GM18511 (cell line): Measurements from ENCODE around the gene PXK.
"Not testable (repeated sequence)": the region's sequence is repeated elsewhere in the genome, so short reads cannot be mapped to it uniquely, and the experiment has no call there.

Experiments used
- ATAC-seq: cut with Tn5 transposase; IDR thresholded peaks from one replicate; pipeline ENCODE4 v1.9.1; 2021; ENCODE audit warnings: mild to moderate bottlenecking, moderate library complexity; ENCODE audit not compliant: unreplicated experiment

Gene PXK

DNA sequence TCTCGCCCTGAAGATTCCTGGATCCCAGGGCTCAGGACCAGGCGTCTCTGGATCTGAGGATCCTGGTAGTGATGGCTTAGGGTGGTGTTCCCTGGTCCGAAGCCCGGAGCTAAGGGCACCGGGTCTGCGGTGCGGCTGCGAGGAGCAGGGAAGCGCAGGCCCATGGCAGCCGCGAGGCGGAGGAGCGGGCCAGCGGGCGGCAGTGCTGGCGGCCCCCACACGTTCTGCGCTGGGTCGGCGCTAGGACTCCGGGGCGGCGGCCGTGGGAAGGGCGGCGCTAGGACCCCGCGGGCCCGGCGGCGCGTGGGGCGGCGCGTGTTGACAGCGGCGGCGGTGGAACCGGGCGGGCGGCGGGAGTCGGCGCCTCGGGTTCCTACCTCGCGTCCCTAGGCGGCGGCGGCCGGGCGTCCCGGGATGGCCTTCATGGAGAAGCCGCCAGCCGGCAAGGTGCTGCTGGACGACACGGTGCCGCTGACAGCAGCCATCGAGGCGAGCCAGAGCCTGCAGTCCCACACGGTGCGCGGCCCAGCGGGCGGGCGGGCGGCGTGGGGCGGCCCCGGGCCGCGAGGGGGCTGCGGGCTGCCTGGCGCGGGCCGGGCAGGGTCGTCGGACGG, at the start of gene PXK:
TSS of gene PXK (plus strand) at position 318 of the 614 bp plus-strand sequence. CDS start at position 415, 97 bp downstream.
- peak; percentile 89 for ATAC-seq

DNA sequence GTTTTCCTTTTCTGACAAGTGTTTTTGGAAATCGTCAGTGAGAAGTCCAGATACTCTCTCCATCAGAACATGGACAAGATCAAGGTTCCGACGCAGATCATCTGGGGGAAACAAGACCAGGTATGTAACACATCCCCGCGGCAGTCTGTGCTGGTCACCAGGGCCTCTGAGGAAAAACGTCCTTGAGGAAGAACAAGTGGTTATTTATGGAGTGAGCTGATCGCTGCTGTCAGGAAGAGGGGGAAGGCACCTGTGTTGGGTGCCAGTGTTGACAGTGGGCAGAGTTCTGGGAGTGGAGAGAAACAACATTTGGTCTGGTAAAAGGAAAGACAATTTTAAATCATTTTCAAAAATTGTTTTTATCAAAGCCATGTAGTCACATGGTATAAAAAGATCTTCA, 47.4 kb upstream of the PXK start:
- no peak for ATAC-seq

DNA sequence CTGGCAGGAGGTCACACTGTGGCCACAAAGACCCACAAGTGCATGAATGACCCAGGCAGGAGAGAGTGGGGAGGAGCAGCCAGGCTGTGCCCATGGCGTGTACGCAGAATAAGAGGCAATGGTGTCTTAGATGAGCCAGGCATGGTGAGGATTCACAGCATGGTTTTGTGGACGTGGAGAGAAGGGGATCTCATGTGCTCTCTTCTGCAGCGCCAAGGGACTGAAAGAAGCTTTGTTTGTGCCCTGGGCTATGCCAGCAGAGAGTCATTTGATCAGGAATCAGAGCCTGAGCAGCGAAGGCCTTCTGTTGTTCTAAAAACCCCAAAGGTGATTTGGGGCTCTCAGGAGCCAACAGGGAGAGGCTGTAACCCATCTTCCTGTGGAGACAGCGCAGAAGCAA, 45.3 kb upstream of the PXK start:
- ATAC-seq, result no peak

DNA sequence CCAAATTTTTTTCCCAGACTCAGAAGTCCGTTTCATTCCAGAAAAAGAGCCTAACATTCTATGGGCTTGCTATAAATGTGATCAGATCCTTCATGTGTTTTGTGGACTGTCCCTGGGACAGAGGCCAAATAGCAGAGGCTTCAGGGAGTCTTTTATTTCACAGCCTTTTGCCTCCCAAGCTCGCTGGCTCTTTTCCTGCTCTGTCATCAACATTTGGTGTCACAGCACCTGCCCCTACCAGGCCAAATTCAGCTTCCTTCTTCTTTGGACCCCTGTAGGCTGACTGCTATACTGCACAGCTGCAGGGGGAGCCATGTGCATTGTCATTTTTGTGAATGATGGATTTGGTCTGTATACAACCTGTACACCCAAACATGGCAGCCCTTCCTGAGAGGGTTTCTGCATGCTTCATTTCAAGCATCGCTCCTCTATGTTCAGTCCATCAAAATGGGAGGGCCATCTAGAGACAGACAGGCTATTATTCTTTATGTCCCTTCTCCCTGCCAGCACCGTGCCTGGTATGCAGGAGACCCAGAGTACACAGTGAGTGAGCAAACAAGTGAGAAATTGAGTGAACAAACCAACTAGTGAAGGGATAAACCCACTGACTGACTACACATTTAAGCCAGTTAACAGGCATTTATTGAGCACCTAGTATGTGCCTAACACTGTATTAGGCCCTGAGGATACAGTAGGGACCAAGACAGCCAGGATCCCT, 44.5 kb upstream of the PXK start:
- no peak for ATAC-seq

DNA sequence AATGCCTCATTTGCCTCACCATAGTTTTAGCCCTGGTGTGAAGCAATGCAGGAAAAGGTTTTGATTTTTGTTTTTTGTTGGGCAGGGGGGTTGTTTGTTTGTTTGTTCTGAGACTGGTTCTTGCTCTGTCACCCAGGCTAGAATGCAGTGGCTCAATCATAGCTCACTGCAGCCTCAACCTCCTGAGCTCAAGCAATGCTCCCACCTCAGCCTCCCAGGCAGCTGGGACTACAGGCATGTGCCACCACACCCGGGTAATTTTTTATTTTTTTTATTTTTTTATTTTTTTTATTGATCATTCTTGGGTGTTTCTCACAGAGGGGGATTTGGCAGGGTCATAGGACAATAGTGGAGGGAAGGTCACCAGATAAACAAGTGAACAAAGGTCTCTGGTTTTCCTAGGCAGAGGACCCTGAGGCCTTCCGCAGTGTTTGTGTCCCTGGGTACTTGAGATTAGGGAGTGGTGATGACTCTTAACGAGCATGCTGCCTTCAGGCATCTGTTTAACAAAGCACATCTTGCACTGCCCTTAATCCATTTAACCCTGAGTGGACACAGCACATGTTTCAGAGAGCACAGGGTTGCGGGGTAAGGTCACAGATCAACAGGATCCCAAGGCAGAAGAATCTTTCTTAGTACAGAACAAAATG, 43.6 kb upstream of the PXK start:
- not testable (repeated sequence) for ATAC-seq

DNA sequence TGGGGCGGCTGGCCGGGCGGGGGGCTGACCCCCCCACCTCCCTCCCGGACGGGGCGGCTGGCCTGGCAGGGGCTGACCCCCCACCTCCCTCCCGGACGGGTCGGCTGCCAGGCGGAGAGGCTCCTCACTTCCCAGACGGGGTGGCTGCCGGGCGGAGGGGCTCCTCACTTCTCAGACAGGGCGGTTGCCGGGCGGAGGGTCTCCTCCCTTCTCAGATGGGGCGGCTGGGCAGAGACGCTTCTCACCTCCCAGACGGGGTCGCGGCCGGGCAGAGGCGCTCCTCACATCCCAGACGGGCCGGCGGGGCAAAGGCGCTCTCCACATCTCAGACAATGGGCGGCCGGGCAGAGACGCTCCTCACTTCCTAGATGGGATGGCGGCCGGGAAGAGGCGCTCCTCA, 42.2 kb upstream of the PXK start:
- not testable (repeated sequence) for ATAC-seq

DNA sequence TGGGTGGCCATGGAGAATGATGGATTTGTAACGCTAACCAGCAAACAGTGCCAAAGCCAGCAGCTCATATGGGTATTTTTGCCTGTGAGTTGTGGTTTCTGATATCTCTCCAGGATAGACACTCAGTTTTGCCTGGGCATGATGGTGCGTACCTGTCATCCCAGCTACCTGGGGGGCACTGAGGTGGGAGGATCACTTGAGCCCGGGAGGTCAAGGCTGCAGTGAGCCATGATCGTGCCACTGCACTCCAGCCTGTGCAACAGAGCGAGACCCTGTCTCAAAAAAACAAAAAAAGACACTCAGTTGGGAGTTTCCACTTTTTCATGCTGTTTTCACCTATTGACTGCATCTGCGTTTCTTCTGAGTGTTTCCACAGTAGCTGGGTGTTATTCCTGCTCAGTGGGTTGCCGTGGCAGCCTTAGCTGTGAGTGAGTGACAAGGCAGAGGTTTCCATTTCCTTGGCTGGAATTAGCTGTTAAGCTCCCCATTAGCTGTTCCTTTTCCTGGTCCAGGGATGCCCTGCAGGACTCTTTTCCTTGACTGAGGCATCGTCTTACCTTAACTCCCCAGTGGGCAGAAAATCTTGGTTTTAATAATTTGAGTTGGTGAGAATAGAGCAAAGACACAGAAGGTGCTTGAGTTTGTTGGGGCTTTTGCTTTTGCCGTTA, 40.9 kb upstream of the PXK start:
- no peak for ATAC-seq

DNA sequence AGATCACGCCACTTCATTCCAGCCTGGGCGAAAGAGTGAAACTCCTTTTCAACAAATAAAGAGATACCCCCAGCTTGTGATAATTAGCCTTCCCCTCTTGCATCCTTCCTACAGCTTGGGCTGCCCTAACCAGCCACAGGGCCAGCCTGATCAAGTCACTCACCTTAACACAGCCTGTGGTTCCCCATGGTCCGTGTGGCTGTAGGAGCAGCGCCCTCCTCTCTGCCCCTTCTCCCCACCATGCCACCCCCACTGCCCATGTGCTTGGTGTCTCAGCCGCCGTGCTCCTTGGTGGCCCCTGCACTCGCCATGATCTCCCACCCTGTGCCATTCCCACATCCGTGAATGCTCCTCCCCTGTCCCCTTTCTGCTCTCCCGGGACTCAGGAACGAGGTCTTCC, 39.8 kb upstream of the PXK start:
- no peak for ATAC-seq

DNA sequence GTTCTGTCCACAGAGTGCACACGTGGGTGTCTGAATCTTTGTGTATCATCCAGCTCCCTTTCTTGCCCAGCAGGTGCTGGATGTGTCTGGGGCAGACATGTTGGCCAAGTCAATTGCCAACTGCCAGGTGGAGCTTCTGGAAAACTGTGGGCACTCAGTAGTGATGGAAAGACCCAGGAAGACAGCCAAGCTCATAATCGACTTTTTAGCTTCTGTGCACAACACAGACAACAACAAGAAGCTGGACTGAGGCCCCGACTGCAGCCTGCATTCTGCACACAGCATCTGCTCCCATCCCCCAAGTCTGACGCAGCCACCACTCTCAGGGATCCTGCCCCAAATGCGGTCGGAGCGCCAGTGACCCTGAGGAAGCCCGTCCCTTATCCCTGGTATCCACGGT, 39.2 kb upstream of the PXK start:
- no peak for ATAC-seq

DNA sequence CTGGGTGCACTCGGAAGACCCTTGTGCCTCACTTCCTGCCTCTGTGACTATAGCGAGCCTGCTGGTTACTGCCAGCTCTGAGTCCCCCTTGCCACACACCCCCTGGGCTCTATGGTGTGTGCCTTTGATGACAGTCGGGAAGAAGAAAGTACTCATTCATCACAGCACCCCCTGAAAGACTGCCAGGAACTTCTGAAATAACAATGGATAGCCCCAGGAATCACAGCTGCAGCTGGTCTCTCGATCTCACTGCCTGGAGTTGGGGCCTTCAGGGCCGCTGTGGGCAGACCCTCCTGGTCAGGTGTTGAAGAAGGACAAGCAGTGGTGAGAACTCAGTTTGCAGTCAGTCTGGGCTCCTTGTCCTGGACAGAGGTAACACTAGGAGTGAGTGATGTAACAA, 36.4 kb upstream of the PXK start:
- no peak for ATAC-seq

DNA sequence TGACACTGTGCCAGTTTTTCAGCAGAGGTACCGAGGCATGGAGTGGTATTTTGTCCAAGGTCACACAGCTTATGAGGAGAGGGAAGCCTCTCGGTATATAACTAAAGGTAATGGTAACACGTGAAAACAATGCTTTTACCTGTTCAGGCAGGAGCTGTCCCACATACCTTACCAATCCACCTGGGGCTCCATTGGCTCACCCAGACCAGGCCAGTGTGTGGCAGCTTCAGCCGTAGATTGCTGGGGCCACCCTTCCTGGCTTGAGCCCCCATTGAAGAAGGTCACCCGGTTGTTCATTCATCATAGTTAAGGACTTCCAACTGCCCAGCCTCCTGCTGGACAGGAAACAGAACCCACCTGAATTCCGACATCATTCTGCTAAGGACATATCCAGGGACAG, 35.8 kb upstream of the PXK start:
- ATAC-seq, result no peak

DNA sequence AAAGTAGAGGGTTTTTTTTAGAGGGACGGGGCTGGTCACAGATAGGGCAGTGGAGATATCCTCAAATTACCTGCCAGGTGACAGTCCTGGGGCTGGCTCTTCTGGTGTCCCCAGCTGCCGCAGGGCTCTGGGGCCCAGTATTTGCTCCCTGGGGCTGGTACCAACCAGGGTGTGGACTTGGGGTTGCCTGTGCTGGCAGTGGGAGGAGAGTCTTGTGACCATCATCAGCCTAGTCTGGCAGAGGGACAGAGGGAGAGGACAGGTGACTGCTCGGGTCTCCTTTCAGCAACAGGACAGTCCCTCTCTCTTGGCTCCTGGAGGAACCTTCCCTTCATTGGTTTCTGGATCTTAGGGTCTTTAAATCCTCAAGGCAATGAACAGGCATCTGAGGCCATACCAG, 34.5 kb upstream of the PXK start:
- no peak for ATAC-seq

DNA sequence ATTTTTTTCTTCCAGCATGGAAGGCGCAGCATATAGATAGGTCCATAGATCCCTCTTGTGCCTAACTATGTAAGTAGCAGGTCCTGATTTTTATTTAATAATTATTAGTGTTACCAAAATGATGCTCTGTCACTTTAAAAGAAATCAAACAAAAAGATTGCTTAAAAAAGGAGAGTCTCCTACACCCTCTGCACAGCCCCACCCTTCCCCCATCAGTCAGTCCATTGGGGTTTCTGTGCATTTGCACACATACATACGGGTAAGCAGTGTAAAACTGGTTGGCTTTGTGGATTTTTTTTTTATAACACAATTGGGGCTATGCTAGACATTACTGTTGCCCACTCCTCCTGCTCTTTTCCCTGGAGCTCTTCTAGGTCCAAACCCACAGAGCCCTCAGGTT, 33.6 kb upstream of the PXK start:
- no peak for ATAC-seq

DNA sequence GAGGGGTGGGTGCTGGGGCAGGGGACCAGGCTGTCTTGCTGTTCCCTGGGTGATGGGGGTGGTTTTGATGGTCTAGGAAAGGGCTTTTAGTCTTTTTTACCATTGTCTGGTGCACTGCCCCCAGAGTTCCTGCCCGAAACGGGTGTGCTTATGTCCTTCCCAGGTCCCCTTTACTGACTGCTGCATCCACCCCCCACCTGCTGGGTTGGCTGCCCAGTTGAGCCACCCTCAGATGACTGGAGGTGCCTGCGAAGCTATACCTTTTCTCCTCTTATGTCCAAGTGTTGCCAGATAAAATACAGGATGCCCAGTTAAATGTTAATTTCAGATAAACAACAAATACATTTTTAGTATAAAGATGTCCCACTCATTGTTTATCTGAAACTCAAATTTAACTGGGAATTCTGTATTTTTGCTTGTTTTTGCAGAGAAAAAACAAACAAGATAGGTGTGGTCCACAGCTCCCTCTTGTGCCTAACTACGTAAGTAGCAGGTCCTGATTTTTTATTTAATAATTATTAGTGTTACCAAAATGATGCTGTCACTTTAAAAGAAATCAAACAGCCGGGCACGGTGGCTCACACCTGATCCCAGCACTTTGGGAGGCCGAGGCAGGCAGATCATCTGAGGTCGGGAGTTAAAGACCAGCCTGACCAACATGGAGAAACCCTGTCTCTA, 32.7 kb upstream of the PXK start:
- ATAC-seq, result no peak

DNA sequence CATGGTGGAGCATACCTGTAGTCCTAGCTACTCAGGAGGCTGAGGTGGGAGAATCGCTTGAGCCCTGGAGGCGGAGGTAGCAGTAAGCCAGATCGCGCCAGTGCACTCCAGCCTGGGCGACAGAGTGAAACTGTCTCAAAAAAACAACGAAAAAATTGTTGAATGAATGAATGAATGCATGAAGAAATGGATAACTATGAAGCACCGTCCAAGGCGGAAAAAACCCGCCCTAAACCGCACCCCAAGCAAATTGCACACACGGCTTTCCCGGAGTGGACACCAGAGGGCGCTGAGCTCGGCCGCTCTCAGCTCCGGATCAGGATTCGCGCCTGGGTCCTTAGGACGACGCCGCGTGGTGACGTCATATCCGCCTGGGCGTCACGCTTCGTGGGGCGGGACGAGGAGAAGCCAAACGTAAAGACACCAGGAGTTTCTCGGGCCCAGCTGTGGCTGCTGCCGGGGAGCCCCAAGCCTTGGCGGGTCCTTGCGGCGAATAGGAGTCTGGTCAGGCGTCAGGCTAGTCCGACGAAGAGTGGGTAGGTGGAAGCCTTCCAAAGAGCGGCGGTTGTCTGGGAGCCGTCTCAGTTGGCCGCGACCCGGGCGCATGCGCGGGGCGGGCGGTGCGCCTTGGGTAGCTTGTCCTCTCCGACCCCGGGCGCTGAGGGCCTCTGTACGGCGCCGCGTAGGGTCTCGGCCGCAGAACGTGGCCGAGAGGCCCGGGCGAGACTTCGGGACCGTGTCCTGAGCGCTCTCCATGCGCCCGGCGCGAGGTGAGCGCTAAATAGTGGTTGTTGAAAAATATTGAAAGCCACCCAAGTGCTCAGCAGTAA, 26.6 kb upstream of the PXK start, which contains the start of the genes HTD2 and RPP14:
TSS of gene HTD2 (plus strand) at position 639 of the 830 bp plus-strand sequence. CDS start 11,094 bp downstream, outside the sequence.
TSS of gene RPP14 (plus strand) at position 364 of the 830 bp plus-strand sequence. CDS start 4,085 bp downstream, outside the sequence.
- ATAC-seq, result peak; percentile 88

DNA sequence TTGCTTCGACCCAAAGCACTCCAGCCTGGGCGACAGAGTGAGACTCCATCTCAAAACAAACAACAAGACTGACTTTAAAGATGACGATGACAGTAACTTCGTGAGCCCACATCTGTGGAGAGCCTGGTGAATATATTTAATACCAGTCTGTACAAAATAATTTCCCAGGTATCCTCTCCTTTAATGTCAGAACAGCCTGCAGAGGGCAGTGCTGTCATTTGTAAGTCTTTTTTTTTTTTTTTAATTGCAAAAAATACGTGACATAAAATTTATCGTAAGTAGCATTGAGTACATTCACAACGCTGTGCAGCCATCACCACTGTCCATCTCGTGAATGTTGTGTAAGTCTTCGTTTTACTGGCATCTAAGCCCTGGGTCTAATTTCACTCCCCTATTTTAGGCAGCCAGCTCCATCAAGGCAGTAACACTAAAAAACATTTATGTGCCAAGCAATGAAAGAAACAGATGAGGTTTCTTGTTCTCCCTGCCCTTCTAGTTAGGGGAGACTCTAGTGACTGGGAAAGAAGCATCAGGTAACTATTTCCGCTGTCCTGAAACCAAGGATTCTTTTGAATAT, 25.0 kb upstream of the PXK start:
- ATAC-seq, result no peak

DNA sequence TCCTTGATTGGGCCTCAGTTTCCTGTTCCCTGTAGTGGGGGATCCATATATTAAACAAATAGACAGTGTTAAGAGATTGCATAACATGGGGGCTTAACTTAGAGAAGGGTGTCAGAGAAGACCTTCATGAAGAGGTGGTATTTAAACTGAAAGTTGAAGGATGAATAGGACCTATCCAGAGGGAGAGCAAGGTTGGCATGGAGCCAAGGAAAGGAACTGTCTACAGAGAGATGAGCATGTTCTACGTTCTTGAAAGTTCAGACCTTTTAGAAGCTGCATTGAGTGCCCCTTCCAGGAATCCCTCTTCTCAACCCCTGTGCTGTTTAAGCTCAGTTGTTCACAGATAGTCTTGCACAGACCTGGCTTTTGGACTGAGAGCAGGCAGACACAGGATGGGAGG, 24.0 kb upstream of the PXK start:
- no peak for ATAC-seq

DNA sequence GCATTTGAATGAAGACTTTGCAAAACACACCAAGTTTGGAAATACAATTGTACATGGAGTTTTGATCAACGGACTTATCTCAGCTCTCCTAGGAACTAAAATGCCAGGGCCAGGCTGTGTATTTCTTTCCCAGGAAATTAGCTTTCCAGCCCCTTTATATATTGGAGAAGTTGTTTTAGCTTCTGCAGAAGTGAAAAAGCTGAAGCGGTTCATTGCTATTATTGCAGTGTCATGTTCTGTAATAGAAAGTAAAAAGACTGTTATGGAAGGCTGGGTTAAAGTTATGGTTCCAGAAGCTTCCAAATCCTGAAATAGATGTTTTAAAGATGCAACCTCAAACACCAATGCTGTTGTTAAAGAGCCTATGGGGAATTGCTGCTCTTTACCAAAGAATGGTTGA, 14.9 kb upstream of the PXK start:
- ATAC-seq, result no peak

DNA sequence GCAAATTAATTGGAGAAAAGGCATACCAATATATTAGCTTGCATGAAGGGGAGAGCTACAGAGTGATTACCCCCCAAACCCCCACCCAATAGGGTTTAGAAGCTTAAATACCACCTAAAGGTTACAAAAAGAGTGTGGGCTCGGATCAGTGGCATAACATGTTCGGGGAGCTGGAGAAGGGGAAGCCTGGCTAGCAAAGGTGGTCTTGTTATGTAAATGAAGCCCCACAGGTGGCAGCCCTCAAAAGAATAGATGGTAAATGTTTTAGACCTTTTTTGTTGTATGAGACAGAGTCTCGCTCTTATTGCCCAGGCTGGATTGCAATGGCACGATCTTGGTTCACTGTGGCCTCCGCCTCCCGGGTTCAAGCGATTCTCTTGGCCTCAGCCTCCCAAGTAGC, 10.9 kb upstream of the PXK start:
- ATAC-seq, result no peak

DNA sequence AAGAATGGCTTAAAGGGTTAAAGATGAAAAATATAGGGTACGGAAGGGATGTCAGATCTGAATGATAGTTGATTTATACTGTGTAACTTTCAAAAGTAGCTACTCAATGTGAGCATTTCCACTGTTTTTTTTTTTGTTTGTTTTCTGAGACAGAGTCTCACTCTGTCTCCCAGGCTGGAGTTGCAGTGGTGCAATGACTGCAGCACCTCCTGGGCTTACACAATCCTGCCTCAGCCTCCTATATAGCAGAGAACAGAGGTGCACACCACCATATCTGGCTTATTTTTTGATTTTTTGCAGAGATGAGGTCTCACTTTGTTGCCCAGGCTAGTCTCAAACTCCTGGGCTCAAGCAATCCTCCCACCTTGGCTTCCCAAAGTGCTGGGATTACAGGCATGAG, 9.9 kb upstream of the PXK start:
- no peak for ATAC-seq
